ENCODE measurements around the gene TFAP2E. TPM values are rescaled to one million over a fixed set of nuclear protein-coding genes. Genes with fewer than 3 reads are reported as not detected.
A peak's percentile ranks its signal among the peaks of the same experiment; 100 is the strongest.

Gene TFAP2E
- total RNA-seq, 1 experiment from 2014 or later = not detected

- DNase-seq (ENCODE audit: low read depth) = no peak
Observed at GRCh38 chr1:35640380-35641232, 67.5 kb downstream of the TFAP2E start.

DNA sequence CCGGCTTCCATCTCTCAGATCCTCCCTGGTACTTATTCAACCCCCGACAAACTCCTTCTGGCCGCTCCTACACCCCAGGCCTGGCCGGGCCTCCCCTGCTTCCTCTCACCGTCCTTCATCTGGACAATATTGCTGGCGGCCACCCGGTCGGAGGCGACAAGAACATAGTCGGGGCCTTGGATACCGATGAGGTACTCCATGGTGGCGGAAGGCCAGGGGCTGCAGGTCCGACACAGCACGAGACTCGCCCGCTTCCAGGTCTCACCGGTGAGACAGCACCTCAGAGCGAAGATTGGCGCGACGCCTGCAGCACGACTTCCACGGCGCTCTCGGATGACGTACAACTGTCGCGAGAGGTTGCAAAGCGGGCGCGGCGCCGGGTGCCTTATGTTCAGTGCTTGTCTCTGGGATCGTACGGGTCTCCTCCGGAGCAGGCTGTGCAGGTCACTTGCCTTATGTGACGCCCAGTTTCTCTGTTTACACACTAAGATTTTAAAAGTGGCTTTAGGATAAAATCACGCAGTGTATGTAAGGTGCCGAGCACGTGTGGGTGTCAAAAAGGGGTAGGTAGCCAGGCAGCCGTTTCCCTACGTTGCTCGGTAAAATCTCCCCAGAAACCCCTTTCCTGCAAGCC lies 68.2 kb downstream of the TFAP2E start, which contains the start of gene PSMB2:
Gene PSMB2, minus strand, starts transcription at position 294 of the 634 bp plus-strand sequence. Its CDS starts 94 bp downstream, at position 200.
- DNase-seq (ENCODE audit: low read depth) = peak; percentile 93

- peak; percentile 70 for DNase-seq (ENCODE audit: low read depth)
Observed at GRCh38 chr1:35642471-35642955, 69.4 kb downstream of the TFAP2E start.

GRCh38 chr1:35644204-35644603 lies 71.1 kb downstream of the TFAP2E start:
- no peak for DNase-seq (ENCODE audit: low read depth)

Other genes with a start within 250 kb of the TFAP2E start
- 37.6 and 37.8 TPM in 2 replicates for gene KIAA0319L, start 15.9 kb upstream of the TFAP2E start, total RNA-seq (2014; rRNA removed; shearing (Covaris generic))
- 49.9 and 57.6 TPM in 2 replicates for gene NCDN, start 15.5 kb upstream of the TFAP2E start, total RNA-seq (2014; rRNA removed; shearing (Covaris generic))
- gene PSMB2, start 68.2 kb downstream of the TFAP2E start, total RNA-seq (2014; rRNA removed; shearing (Covaris generic)) = 45.3 and 56.9 TPM in 2 replicates
- gene C1orf216, start 145.6 kb downstream of the TFAP2E start, total RNA-seq (2014; rRNA removed; shearing (Covaris generic)) = 14.6 and 16.7 TPM in 2 replicates
- gene CLSPN, start 196.7 kb downstream of the TFAP2E start, total RNA-seq (2014; rRNA removed; shearing (Covaris generic)) = 36.2 and 43.3 TPM in 2 replicates
- 1.9 and 2.0 TPM in 2 replicates for gene AGO4, start 234.7 kb downstream of the TFAP2E start, total RNA-seq (2014; rRNA removed; shearing (Covaris generic))

Data from HT1080 (cell line).